Measurements from ENCODE around the gene ACAD8. TPM values are rescaled to one million over a fixed set of nuclear protein-coding genes. Genes with fewer than 3 reads are reported as not detected.

ACAD8 gene
- total and polyA plus RNA-seq, 2 of the 8 experiments (the other 6 are each of a cell fraction or from before 2014, with no cell fraction given) = 45.8 to 52.7 TPM

GRCh38 chr11:134250246-134250645 lies 3.1 kb upstream of the ACAD8 start:
- 91% methylated on average over 3 of the region's 3 CpGs; no CpG with 5 or more reads in 1 of the 2 experiments for WGBS, 2 experiments (ENCODE audit: extremely low coverage in 1 of 2, insufficient coverage in 1 of 2, insufficient read length in 1 of 2, insufficient replicate concordance in 2 of 2, low coverage in 1 of 2, low lambda C conversion rate in 2 of 2, missing lambda C conversion rate in 1 of 2)
- H3K27me3 ChIP-seq (replicated peaks in 1 of 4; ENCODE audit: control insufficient read depth in 3 of 4, extremely low read depth in 1 of 4, insufficient read depth in 3 of 4, low read length in 3 of 4) = no peaks in the 10 kb centered on the region
- no peak overlapping the region for H3K27ac ChIP-seq (ENCODE audit: low read depth, low read length)
- H3K23ac ChIP-seq (ENCODE audit: insufficient read length) = no peak overlapping the region
- H3K4ac ChIP-seq (replicated peaks; ENCODE audit: insufficient read length, low read depth, low read length) = no peak overlapping the region
- H3K4me2 ChIP-seq (ENCODE audit: insufficient read depth in 1 of 2, low read depth in 2 of 2, low read length in 2 of 2) = no peak overlapping the region
- FAIRE-seq (no peak), DNase-seq (ENCODE audit: low read depth in 1 of 2, low spot score in 2 of 2) (no peak)
- H4K8ac ChIP-seq (ENCODE audit: extremely low read depth, insufficient read depth, low read length) = no peak overlapping the region
- POLR2A ChIA-PET (ENCODE audit: partially characterized antibody) = no interaction called here
- no peak overlapping the region for H2BK15ac ChIP-seq (ENCODE audit: low read length)
- TF ChIP-seq SIRT6 (IDR thresholded peaks at IDR 0.05; ENCODE audit: low read length) (no peak), CHD1 (IDR thresholded peaks at IDR 0.05; ENCODE audit: low read depth, low read length) (no peak), GABPA (IDR thresholded peaks at IDR 0.05; ENCODE audit: borderline replicate concordance, insufficient read depth, low read length) (no peak), EGR1 (IDR thresholded peaks at IDR 0.05; ENCODE audit: borderline replicate concordance, low read depth, low read length) (no peak), SP2 (IDR thresholded peaks at IDR 0.05; ENCODE audit: low read length) (no peak), CTBP2 (IDR thresholded peaks at IDR 0.05; ENCODE audit: borderline replicate concordance, insufficient read depth, insufficient read length, low read length) (no peak), ATF2 (IDR thresholded peaks at IDR 0.05; ENCODE audit: low read length) (no peak)
- no peak overlapping the region for H3K14ac ChIP-seq (ENCODE audit: insufficient read length)
- no peak overlapping the region for H2AK5ac ChIP-seq (ENCODE audit: low read depth, low read length)
- no peak overlapping the region for H2BK20ac ChIP-seq (ENCODE audit: low read length)
- H3K79me1 ChIP-seq (ENCODE audit: low read depth, low read length) = no peaks in the 10 kb centered on the region
- peaks cover 0 to 7% (median 2%) of the 10 kb centered on the region in 4 experiments; a peak in 3 of 7 replicates for H3K4me1 ChIP-seq (replicated peaks in 1 of 4; ENCODE audit: control insufficient read depth in 3 of 4, insufficient read depth in 4 of 4, low read length in 3 of 4)
- no peak overlapping the region for H2BK5ac ChIP-seq (ENCODE audit: low read depth, low read length)
- no peak overlapping the region for H3K4me3 ChIP-seq (ENCODE audit: extremely low read depth in 1 of 4, insufficient read depth in 2 of 4, low read depth in 3 of 4, low read length in 4 of 4)
- H3K18ac ChIP-seq (ENCODE audit: extremely low read depth, low read length) = no peak overlapping the region
- H3K79me2 ChIP-seq (ENCODE audit: control insufficient read depth in 1 of 2, insufficient read depth in 2 of 2, low read length in 2 of 2) = peaks cover 5 to 21% of the 10 kb centered on the region in 2 experiments; a peak in 3 of 4 replicates
- no peaks in the 10 kb centered on the region for H4K20me1 ChIP-seq (replicated peaks in 1 of 2; ENCODE audit: control insufficient read depth in 1 of 2, insufficient read depth in 2 of 2, low read length in 2 of 2)
- CTCF ChIA-PET (ENCODE audit: partially characterized antibody) = interaction anchor here (1.3 to 1.9 kb wide), 3 partner anchors 11 to 22 kb away, joined by 3 to 7 read pairs (median 4); no protein-coding TSS in a partner anchor
- H3K9me3 ChIP-seq (ENCODE audit: insufficient read depth in 2 of 2, low read depth in 1 of 2, low read length in 1 of 2) = no peaks in the 10 kb centered on the region
- H3K9ac ChIP-seq (replicated peaks in 1 of 4; ENCODE audit: extremely low read depth in 1 of 4, low read depth in 3 of 4, low read length in 3 of 4) = no peak overlapping the region
- H4K91ac ChIP-seq (replicated peaks; ENCODE audit: insufficient read length, low read length) = no peak overlapping the region
- peaks cover 15 to 38% (median 32%) of the 10 kb centered on the region in 4 experiments for H3K36me3 ChIP-seq (ENCODE audit: control insufficient read depth in 2 of 4, insufficient read depth in 4 of 4, low read length in 3 of 4)
- no peak overlapping the region for H2AFZ ChIP-seq (ENCODE audit: low read length)
- peaks cover 10% of the 10 kb centered on the region; the same call in 1 of the 2 replicates for H3K23me2 ChIP-seq (ENCODE audit: low read depth, low read length)
- H3K56ac ChIP-seq (replicated peaks; ENCODE audit: insufficient read length, low read depth, low read length) = no peak overlapping the region
- H2BK120ac ChIP-seq (replicated peaks; ENCODE audit: low read depth, low read length) = no peak overlapping the region
- no peak overlapping the region for H2BK12ac ChIP-seq (ENCODE audit: low read depth, low read length)
- H4K5ac ChIP-seq (ENCODE audit: insufficient read length, low read depth, low read length) = no peak overlapping the region

Data from H1 (cell line).